Measurements from ENCODE around the gene UNKL.

DNA sequence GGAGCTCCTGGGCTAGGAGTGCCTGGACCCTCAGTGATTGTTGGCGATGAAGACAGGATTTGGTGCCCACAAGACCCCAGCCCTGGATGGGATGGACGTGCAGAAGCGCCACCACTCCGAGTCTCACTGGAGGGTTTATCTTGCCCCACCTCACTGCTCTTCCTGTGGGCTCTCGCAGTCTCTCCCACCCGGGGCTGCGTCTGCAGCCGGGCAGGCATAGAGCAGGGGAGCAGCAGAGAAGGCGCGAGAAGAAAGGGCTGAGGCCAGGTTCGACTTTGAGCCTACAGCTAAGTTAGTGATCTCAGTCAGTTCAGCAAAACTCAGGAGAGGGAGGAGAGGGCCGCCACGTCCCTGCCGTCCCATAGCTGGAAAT is 98.5 kb downstream of the UNKL start:
- no peak for TF ChIP-seq POLR2A (IDR thresholded peaks at IDR 0.05)
- TF ChIP-seq, protein P1, sequence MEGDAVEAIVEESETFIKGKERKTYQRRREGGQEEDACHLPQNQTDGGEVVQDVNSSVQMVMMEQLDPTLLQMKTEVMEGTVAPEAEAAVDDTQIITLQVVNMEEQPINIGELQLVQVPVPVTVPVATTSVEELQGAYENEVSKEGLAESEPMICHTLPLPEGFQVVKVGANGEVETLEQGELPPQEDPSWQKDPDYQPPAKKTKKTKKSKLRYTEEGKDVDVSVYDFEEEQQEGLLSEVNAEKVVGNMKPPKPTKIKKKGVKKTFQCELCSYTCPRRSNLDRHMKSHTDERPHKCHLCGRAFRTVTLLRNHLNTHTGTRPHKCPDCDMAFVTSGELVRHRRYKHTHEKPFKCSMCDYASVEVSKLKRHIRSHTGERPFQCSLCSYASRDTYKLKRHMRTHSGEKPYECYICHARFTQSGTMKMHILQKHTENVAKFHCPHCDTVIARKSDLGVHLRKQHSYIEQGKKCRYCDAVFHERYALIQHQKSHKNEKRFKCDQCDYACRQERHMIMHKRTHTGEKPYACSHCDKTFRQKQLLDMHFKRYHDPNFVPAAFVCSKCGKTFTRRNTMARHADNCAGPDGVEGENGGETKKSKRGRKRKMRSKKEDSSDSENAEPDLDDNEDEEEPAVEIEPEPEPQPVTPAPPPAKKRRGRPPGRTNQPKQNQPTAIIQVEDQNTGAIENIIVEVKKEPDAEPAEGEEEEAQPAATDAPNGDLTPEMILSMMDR (IDR thresholded peaks at IDR 0.05 in 4 of 5, conservative IDR thresholded peaks at IDR 0.05 in 1 of 5): no peak
